CD14-positive monocyte (primary cell): ENCODE results near the gene TUBAL3. TPM values are rescaled to one million over a fixed set of nuclear protein-coding genes. Genes with fewer than 3 reads are reported as not detected.

Source experiments
- DNase-seq, 3 donors: peaks; one replicate each; pipeline ENCODE4 v3.0.0-alpha.2; 2011 to 2022
- H2AFZ ChIP-seq: 2 replicates; pipeline ENCODE4 v1.6.0; 2012; ENCODE audit warnings: mild to moderate bottlenecking, low read depth, low read length, inconsistent platforms; ENCODE audit not compliant: insufficient read depth, poor library complexity, severe bottlenecking
- H3K27ac ChIP-seq, 2 donors: 1 replicate in 1 of 2; 2 replicates in 1 of 2; pipeline ENCODE4 v1.5.1; 2012 to 2013; ENCODE audit warnings: low read length in 2 of 2, control low read depth in 1 of 2, inconsistent platforms in 1 of 2, low read depth in 1 of 2, mild to moderate bottlenecking in 1 of 2
- H3K27me3 ChIP-seq, 2 donors: one replicate each; pipeline versions ENCODE4 v1.6.0 to v1.6.1; 2011 to 2013; ENCODE audit warnings: low read length in 2 of 2; ENCODE audit not compliant: control insufficient read depth in 2 of 2, insufficient read depth in 2 of 2
- H3K36me3 ChIP-seq, 2 donors: replicated peaks in 1 of 2; 1 replicate in 1 of 2; 2 replicates in 1 of 2; pipeline versions ENCODE4 v1.5.1 to v1.6.1; 2012 to 2013; ENCODE audit warnings: low read length in 2 of 2, control low read depth in 1 of 2, inconsistent platforms in 1 of 2, mild to moderate bottlenecking in 1 of 2; ENCODE audit not compliant: insufficient read depth in 2 of 2, control insufficient read depth in 1 of 2
- H3K4me1 ChIP-seq, 2 donors: 1 replicate in 1 of 2; 2 replicates in 1 of 2; pipeline versions ENCODE4 v1.5.1 to v1.6.1; 2012 to 2013; ENCODE audit warnings: low read length in 2 of 2, control low read depth in 1 of 2, inconsistent platforms in 1 of 2, mild to moderate bottlenecking in 1 of 2, moderate library complexity in 1 of 2; ENCODE audit not compliant: insufficient read depth in 2 of 2, control insufficient read depth in 1 of 2
- H3K4me2 ChIP-seq: replicated peaks from 2 replicates; pipeline ENCODE3; 2012; ENCODE audit warnings: low read length, moderate library complexity, mild to moderate bottlenecking; ENCODE audit not compliant: poor library complexity, severe bottlenecking; ENCODE audit errors: extremely low read depth
- H3K4me3 ChIP-seq, 3 experiments: fragments of 200-600 bp in 1 of 3; sonication (generic) in 1 of 3; replicated peaks in 1 of 3; 1 replicate in 2 of 3; 2 replicates in 1 of 3; pipeline ENCODE4 v1.5.1; 2011 to 2013; ENCODE audit warnings: low read length in 3 of 3, mild to moderate bottlenecking in 3 of 3, control low read depth in 2 of 3, low read depth in 2 of 3, inconsistent platforms in 1 of 3, moderate library complexity in 1 of 3
- H3K79me2 ChIP-seq: 2 replicates; pipeline ENCODE4 v1.6.0; 2012; ENCODE audit warnings: mild to moderate bottlenecking, control low read depth, inconsistent platforms, low read length, moderate library complexity; ENCODE audit not compliant: insufficient read depth
- H3K9ac ChIP-seq: 2 replicates; pipeline ENCODE4 v1.6.0; 2017; ENCODE audit warnings: low read length, mild to moderate bottlenecking; ENCODE audit not compliant: insufficient read depth, poor library complexity, severe bottlenecking
- H3K9me3 ChIP-seq, 2 donors: replicated peaks in 1 of 2; 1 replicate in 1 of 2; 2 replicates in 1 of 2; pipeline versions ENCODE4 v1.5.1 to v1.6.1; 2012 to 2013; ENCODE audit warnings: low read length in 2 of 2, control low read depth in 1 of 2; ENCODE audit not compliant: control insufficient read depth in 1 of 2, insufficient read depth in 1 of 2
- H4K20me1 ChIP-seq: 2 replicates; pipeline ENCODE4 v1.6.0; 2012; ENCODE audit warnings: mild to moderate bottlenecking, low read length, control low read depth, moderate library complexity; ENCODE audit not compliant: insufficient read depth
- H3K27ac Mint-ChIP-seq, 7 donors: one replicate each; pipeline ENCODE4 v1.8.0; 2020; ENCODE audit warnings: mild to moderate bottlenecking in 7 of 7, mixed read lengths in 7 of 7, moderate library complexity in 6 of 7, inconsistent platforms in 2 of 7
- H3K27me3 Mint-ChIP-seq, 3 donors: one replicate each; pipeline ENCODE4 v1.8.0; 2021 to 2022; ENCODE audit warnings: low read depth in 3 of 3, mild to moderate bottlenecking in 3 of 3, mixed read lengths in 3 of 3, moderate library complexity in 3 of 3, inconsistent platforms in 1 of 3
- H3K36me3 Mint-ChIP-seq, 2 donors: one replicate each; pipeline ENCODE4 v1.8.0; 2020; ENCODE audit warnings: mixed read lengths in 2 of 2, inconsistent platforms in 1 of 2, mild to moderate bottlenecking in 1 of 2
- H3K4me1 Mint-ChIP-seq: one replicate; pipeline ENCODE4 v1.8.0; 2020; ENCODE audit warnings: mild to moderate bottlenecking, mixed read lengths
- H3K4me3 Mint-ChIP-seq, 2 donors: one replicate each; pipeline ENCODE4 v1.8.0; 2020; ENCODE audit warnings: mild to moderate bottlenecking in 2 of 2, mixed read lengths in 2 of 2, moderate library complexity in 1 of 2
- H3K9me3 Mint-ChIP-seq, 7 donors: one replicate each; pipeline ENCODE4 v1.8.0; 2020 to 2022; ENCODE audit warnings: mixed read lengths in 7 of 7, mild to moderate bottlenecking in 6 of 7, moderate library complexity in 6 of 7, inconsistent platforms in 2 of 7
- CTCF ChIP-seq: fragments of 200-600 bp; IDR thresholded peaks from one replicate; pipeline ENCODE4 v1.8.0; 2022; ENCODE audit warnings: antibody characterized with exemption, mild to moderate bottlenecking
- WGBS: methylation state at CpG from one replicate; pipeline ENCODE4 v1.1.5; 2013; ENCODE audit warnings: missing lambda C conversion rate; ENCODE audit not compliant: insufficient coverage; 5-methylcytosine and 5-hydroxymethylcytosine counted together
- intact Hi-C, 2 donors: fragments of 100-400 bp; cut with micrococcal nuclease; formaldehyde crosslinking; loops; one replicate each; pipeline versions ENCODE4 v1.15.0 to v1.15.1; 2023
- polyA plus RNA-seq, 3 donors: library from polyadenylated mRNA; depleted of rRNA in 1 of 3; unstranded in 2 of 3; stranded (reverse) in 1 of 3; fragments of 300-500 nt in 2 of 3; fragments of >200 nt in 1 of 3; fragmentation: Illumina TruSeq in 2 of 3; gene quantifications; 1 replicate in 2 of 3; 2 replicates in 1 of 3; pipeline ENCODE4 v1.2.3, GENCODE V29; 2012 to 2021

TUBAL3 gene
- polyA plus RNA-seq, 3 donors = not detected

GRCh38 chr10:5369362-5370158 lies 35.1 kb downstream of the TUBAL3 start:
- no peak overlapping the region for H3K27ac Mint-ChIP-seq
- no peaks in the 10 kb centered on the region for H3K36me3 ChIP-seq
- no peak for TF ChIP-seq CTCF
- H3K4me1 ChIP-seq = no peaks in the 10 kb centered on the region
- no peak overlapping the region for H3K4me3 Mint-ChIP-seq
- intact Hi-C loops = no loop called here
- H3K27me3 ChIP-seq = no peaks in the 10 kb centered on the region
- peaks cover 2 to 16% (median 7%) of the 10 kb centered on the region in 7 donors for H3K9me3 Mint-ChIP-seq
- no peak overlapping the region for H2AFZ ChIP-seq
- no peak overlapping the region for H3K27ac ChIP-seq
- H3K4me2 ChIP-seq = no peak overlapping the region
- DNase-seq = no peak
- 76% methylated on average over 14 of the region's 16 CpGs for WGBS
- no peaks in the 10 kb centered on the region for H4K20me1 ChIP-seq
- H3K79me2 ChIP-seq = no peaks in the 10 kb centered on the region
- no peak overlapping the region for H3K9ac ChIP-seq
- H3K4me3 ChIP-seq = no peak overlapping the region
- H3K27me3 Mint-ChIP-seq = peaks cover 2 to 7% (median 6%) of the 10 kb centered on the region in 3 donors
- H3K36me3 Mint-ChIP-seq = no peaks in the 10 kb centered on the region
- H3K9me3 ChIP-seq = no peaks in the 10 kb centered on the region
- no peaks in the 10 kb centered on the region for H3K4me1 Mint-ChIP-seq

- Histone ChIP-seq H3K27ac (no peak overlapping the region), H2AFZ (no peak overlapping the region), H3K9me3 (no peaks in the 10 kb centered on the region), H3K79me2 (no peaks in the 10 kb centered on the region), H4K20me1 (no peaks in the 10 kb centered on the region), H3K27me3 (no peaks in the 10 kb centered on the region), H3K4me1 (no peaks in the 10 kb centered on the region), H3K36me3 (no peaks in the 10 kb centered on the region), H3K4me3 (no peak overlapping the region), H3K4me2 (no peak overlapping the region), H3K9ac (no peak overlapping the region)
- Mint-ChIP-seq H3K4me1 (no peaks in the 10 kb centered on the region), H3K27ac (no peak overlapping the region), H3K36me3 (no peaks in the 10 kb centered on the region), H3K27me3 (peaks cover 0 to 9% (median 6%) of the 10 kb centered on the region in 3 donors), H3K4me3 (no peak overlapping the region), H3K9me3 (peaks cover 0 to 6% (median 3%) of the 10 kb centered on the region in 7 donors)
- TF ChIP-seq CTCF = no peak
- DNase-seq = no peak
- intact Hi-C loops = no loop called here
- 23% methylated on average over 4 of the region's 5 CpGs for WGBS
Observed at GRCh38 chr10:5365928-5366327, 38.7 kb downstream of the TUBAL3 start.
